ENCODE results near the gene CSNK1G3.

- no peak for TF ChIP-seq POLR2AphosphoS5 (IDR thresholded peaks at IDR 0.05; ENCODE audit: borderline replicate concordance, low read depth, low read length)
- TF ChIP-seq EZH2 (IDR thresholded peaks at IDR 0.05) = no peak
- no peak for TF ChIP-seq FOXP2 (optimal IDR thresholded peaks at IDR 0.05; ENCODE audit: control extremely low read depth, extremely low read length, insufficient read depth)
Measured at GRCh38 chr5:123528878-123529277, 16.9 kb downstream of the CSNK1G3 start.
